HepG2 (cell line): ENCODE results near the gene PCBP1. TPM values are rescaled to one million over a fixed set of nuclear protein-coding genes. Genes with fewer than 3 reads are reported as not detected.

Source experiments
- ARNTL ChIP-seq: sonication (generic); formaldehyde crosslinking; IDR thresholded peaks from 2 replicates; pipeline ENCODE4 v1.4.0; 2020; ENCODE audit warnings: mild to moderate bottlenecking, missing genetic modification reagents
- FLYWCH1 ChIP-seq: sonication (generic); formaldehyde crosslinking; IDR thresholded peaks from 2 replicates; pipeline ENCODE4 v1.8.1; 2023; ENCODE audit warnings: mild to moderate bottlenecking, missing genetic modification reagents
- KLF11 ChIP-seq: IDR thresholded peaks from 2 replicates; pipeline ENCODE4 v1.6.1; 2016; ENCODE audit warnings: missing compliant biosample characterization
- NCOA5 ChIP-seq: sonication (generic); formaldehyde crosslinking; IDR thresholded peaks from 2 replicates; pipeline ENCODE4 v1.4.0; 2020; ENCODE audit warnings: missing genetic modification reagents
- NKX3-1 ChIP-seq: sonication (generic); formaldehyde crosslinking; IDR thresholded peaks from 2 replicates; pipeline ENCODE4 v1.5.0; 2020; ENCODE audit warnings: missing genetic modification reagents
- PHF8 ChIP-seq: sonication (generic); formaldehyde crosslinking; IDR thresholded peaks from 2 replicates; pipeline ENCODE4 v1.5.0; 2020; ENCODE audit warnings: missing genetic modification reagents
- SETDB1 ChIP-seq: sonication (generic); formaldehyde crosslinking; IDR thresholded peaks from 2 replicates; pipeline ENCODE4 v1.5.1; 2020; ENCODE audit warnings: missing genetic modification reagents, mild to moderate bottlenecking, borderline replicate concordance
- SMAD1 ChIP-seq: sonication (generic); formaldehyde crosslinking; IDR thresholded peaks from 2 replicates; pipeline ENCODE4 v1.4.0; 2020; ENCODE audit warnings: missing genetic modification reagents, low read depth, mild to moderate bottlenecking, borderline replicate concordance
- SNAPC2 ChIP-seq: sonication (generic); formaldehyde crosslinking; IDR thresholded peaks from 2 replicates; pipeline ENCODE4 v1.8.1; 2022; ENCODE audit warnings: mild to moderate bottlenecking, missing genetic modification reagents
- STAT5B ChIP-seq: sonication (generic); formaldehyde crosslinking; IDR thresholded peaks from 2 replicates; pipeline ENCODE4 v1.4.0; 2020; ENCODE audit warnings: missing genetic modification reagents
- TAF15 ChIP-seq: fragments of 200-400 bp; formaldehyde crosslinking; IDR thresholded peaks from one replicate; pipeline ENCODE4 v1.6.1; 2018; ENCODE audit warnings: mild to moderate bottlenecking, low read depth, low read length; ENCODE audit not compliant: poor library complexity, severe bottlenecking
- ZNF101 ChIP-seq: sonication (generic); formaldehyde crosslinking; IDR thresholded peaks from 2 replicates; pipeline ENCODE4 v1.4.0; 2020; ENCODE audit warnings: mild to moderate bottlenecking, low read depth, missing genetic modification reagents, borderline replicate concordance
- ZNF224 ChIP-seq: sonication (generic); formaldehyde crosslinking; IDR thresholded peaks from 2 replicates; pipeline ENCODE4 v1.5.0; 2020; ENCODE audit warnings: mild to moderate bottlenecking, missing genetic modification reagents
- ZNF329 ChIP-seq: sonication (generic); formaldehyde crosslinking; IDR thresholded peaks from 2 replicates; pipeline ENCODE4 v1.9.0; 2021; ENCODE audit warnings: low read depth, mild to moderate bottlenecking, missing genetic modification reagents
- ZNF616 ChIP-seq: sonication (generic); formaldehyde crosslinking; IDR thresholded peaks from 2 replicates; pipeline ENCODE4 v1.5.0; 2020; ENCODE audit warnings: low read depth, mild to moderate bottlenecking, missing genetic modification reagents
- polyA plus RNA-seq, 8 experiments: library from polyadenylated mRNA; depleted of rRNA in 3 of 8; stranded (reverse) in 7 of 8; unstranded in 1 of 8; fragments of >200 nt; fragmentation: Illumina TruSeq in 4 of 8; extraction: Trizol in 4 of 8; gene quantifications; 2 replicates each; pipeline versions ENCODE4 v1.2.1 to v1.2.3, GENCODE V29; 2011 to 2016; ENCODE audit warnings: low read depth in 4 of 8, missing spikeins in 1 of 8, mixed read lengths in 1 of 8; ENCODE audit not compliant: insufficient read depth in 1 of 8
- total RNA-seq, 5 experiments: library from RNA; depleted of rRNA; stranded (reverse); fragments of >200 nt; fragmentation: Illumina TruSeq; extraction: Trizol; gene quantifications; 2 replicates each; pipeline ENCODE4 v1.2.3, GENCODE V29; 2016; ENCODE audit warnings: low read depth in 1 of 5
- TF ChIP-seq, protein P1 (sequence below): sonication (generic); formaldehyde crosslinking; IDR thresholded peaks from 2 replicates; pipeline ENCODE4 v1.5.0; 2020; ENCODE audit warnings: missing genetic modification reagents
- TF ChIP-seq, protein P2 (sequence below): sonication (generic); formaldehyde crosslinking; IDR thresholded peaks from 2 replicates; pipeline ENCODE4 v1.9.0; 2022; ENCODE audit warnings: low read depth, missing genetic modification reagents
- TF ChIP-seq, protein P3 (sequence below): IDR thresholded peaks from 2 replicates; pipeline ENCODE4 v1.6.1; 2016; ENCODE audit warnings: low read depth
- TF ChIP-seq, protein P4 (sequence below): sonication (generic); formaldehyde crosslinking; IDR thresholded peaks from 2 replicates; pipeline ENCODE4 v1.8.1; 2023; ENCODE audit warnings: mild to moderate bottlenecking, missing genetic modification reagents, borderline replicate concordance
- TF ChIP-seq, protein P5 (sequence below): sonication (generic); formaldehyde crosslinking; IDR thresholded peaks from 2 replicates; pipeline ENCODE4 v1.4.0; 2020; ENCODE audit warnings: mild to moderate bottlenecking, low read depth, missing genetic modification reagents
- TF ChIP-seq, protein P6 (sequence below): sonication (generic); formaldehyde crosslinking; IDR thresholded peaks from 2 replicates; pipeline ENCODE4 v1.8.1; 2022; ENCODE audit warnings: mild to moderate bottlenecking, missing genetic modification reagents

The PCBP1 gene
- total and polyA plus RNA-seq, 2 of the 13 experiments (the other 11 are each of a cell fraction or from before 2014, with no cell fraction given), result 32.0 to 137 TPM

DNA sequence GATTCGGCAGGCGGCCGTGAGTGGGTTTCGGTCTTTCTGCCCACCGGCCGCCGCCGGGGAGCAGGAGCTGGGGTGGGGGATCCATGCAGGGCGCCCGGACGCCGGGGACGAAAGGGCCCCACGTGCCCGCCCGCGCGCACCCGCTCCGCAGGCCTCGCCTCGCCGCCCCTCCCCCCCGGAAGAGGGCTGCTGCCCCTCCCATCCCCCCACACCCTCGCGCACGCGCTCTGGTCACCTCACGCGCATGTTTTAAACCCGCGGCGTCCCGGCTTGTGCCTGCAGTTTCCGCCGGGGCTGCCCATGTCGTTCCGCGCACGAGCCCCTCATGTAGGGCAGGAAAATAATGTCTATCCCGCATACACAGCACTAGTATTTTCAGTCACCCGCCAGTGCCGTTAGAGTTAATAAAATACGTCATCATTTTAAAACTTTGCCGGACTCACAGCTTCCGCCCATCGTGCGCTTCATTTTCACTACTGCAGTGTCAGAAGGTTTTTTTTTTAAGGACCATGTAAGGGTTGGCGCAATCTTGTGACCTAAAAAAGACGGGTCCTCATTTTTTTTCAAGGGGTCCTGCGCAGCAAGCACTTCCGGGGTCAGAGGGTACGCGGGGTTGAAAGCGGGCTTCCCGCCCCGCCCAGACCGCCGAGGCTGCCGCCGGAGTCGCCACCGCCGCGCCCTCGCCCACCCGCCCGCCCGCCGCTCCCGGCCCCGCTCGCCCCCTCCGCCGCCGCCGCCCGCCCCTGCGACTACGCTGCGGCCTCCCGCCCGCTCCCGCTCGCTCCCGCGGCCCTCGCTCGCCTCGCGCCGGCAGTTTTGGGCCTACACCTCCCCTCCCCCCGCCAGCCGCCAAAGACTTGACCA lies at the start of gene PCBP1 (continued):
- TF ChIP-seq, protein P1, sequence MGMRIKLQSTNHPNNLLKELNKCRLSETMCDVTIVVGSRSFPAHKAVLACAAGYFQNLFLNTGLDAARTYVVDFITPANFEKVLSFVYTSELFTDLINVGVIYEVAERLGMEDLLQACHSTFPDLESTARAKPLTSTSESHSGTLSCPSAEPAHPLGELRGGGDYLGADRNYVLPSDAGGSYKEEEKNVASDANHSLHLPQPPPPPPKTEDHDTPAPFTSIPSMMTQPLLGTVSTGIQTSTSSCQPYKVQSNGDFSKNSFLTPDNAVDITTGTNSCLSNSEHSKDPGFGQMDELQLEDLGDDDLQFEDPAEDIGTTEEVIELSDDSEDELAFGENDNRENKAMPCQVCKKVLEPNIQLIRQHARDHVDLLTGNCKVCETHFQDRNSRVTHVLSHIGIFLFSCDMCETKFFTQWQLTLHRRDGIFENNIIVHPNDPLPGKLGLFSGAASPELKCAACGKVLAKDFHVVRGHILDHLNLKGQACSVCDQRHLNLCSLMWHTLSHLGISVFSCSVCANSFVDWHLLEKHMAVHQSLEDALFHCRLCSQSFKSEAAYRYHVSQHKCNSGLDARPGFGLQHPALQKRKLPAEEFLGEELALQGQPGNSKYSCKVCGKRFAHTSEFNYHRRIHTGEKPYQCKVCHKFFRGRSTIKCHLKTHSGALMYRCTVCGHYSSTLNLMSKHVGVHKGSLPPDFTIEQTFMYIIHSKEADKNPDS (CRISPR knock-in tag), result no peak
- peak; percentile 15; the same call in 1 of the 2 replicates for TF ChIP-seq ARNTL
- no peak for TF ChIP-seq NKX3-1 (CRISPR knock-in tag)
- TF ChIP-seq, protein P2, sequence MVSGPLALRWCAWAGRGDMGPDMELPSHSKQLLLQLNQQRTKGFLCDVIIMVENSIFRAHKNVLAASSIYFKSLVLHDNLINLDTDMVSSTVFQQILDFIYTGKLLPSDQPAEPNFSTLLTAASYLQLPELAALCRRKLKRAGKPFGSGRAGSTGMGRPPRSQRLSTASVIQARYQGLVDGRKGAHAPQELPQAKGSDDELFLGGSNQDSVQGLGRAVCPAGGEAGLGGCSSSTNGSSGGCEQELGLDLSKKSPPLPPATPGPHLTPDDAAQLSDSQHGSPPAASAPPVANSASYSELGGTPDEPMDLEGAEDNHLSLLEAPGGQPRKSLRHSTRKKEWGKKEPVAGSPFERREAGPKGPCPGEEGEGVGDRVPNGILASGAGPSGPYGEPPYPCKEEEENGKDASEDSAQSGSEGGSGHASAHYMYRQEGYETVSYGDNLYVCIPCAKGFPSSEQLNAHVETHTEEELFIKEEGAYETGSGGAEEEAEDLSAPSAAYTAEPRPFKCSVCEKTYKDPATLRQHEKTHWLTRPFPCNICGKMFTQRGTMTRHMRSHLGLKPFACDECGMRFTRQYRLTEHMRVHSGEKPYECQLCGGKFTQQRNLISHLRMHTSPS (CRISPR knock-in tag), result no peak
- no peak for TF ChIP-seq SNAPC2 (CRISPR knock-in tag)
- TF ChIP-seq, protein P3, sequence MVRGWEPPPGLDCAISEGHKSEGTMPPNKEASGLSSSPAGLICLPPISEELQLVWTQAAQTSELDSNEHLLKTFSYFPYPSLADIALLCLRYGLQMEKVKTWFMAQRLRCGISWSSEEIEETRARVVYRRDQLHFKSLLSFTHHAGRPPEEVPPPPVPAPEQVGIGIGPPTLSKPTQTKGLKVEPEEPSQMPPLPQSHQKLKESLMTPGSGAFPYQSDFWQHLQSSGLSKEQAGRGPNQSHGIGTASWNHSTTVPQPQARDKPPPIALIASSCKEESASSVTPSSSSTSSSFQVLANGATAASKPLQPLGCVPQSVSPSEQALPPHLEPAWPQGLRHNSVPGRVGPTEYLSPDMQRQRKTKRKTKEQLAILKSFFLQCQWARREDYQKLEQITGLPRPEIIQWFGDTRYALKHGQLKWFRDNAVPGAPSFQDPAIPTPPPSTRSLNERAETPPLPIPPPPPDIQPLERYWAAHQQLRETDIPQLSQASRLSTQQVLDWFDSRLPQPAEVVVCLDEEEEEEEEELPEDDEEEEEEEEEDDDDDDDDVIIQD (CRISPR knock-in tag), result peak; percentile 56; the same call in 1 of the 2 replicates
- no peak for TF ChIP-seq NCOA5 (CRISPR knock-in tag)
- TF ChIP-seq TAF15, result no peak
- no peak for TF ChIP-seq STAT5B (CRISPR knock-in tag)
- TF ChIP-seq FLYWCH1 (CRISPR knock-in tag), result peak; percentile 6; the same call in 1 of the 2 replicates
- TF ChIP-seq, protein P4, sequence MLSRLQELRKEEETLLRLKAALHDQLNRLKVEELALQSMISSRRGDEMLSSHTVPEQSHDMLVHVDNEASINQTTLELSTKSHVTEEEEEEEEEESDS (CRISPR knock-in tag), result no peak
- no peak for TF ChIP-seq ZNF101 (CRISPR knock-in tag)
- TF ChIP-seq SETDB1, result no peak
- no peak for TF ChIP-seq ZNF224 (CRISPR knock-in tag)
- TF ChIP-seq ZNF329 (CRISPR knock-in tag), result no peak
- TF ChIP-seq SMAD1, result no peak
- no peak for TF ChIP-seq KLF11 (CRISPR knock-in tag)
- TF ChIP-seq PHF8 (CRISPR knock-in tag), result peak; percentile 83
- TF ChIP-seq, protein P5, sequence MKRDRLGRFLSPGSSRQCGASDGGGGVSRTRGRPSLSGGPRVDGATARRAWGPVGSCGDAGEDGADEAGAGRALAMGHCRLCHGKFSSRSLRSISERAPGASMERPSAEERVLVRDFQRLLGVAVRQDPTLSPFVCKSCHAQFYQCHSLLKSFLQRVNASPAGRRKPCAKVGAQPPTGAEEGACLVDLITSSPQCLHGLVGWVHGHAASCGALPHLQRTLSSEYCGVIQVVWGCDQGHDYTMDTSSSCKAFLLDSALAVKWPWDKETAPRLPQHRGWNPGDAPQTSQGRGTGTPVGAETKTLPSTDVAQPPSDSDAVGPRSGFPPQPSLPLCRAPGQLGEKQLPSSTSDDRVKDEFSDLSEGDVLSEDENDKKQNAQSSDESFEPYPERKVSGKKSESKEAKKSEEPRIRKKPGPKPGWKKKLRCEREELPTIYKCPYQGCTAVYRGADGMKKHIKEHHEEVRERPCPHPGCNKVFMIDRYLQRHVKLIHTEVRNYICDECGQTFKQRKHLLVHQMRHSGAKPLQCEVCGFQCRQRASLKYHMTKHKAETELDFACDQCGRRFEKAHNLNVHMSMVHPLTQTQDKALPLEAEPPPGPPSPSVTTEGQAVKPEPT (CRISPR knock-in tag), result no peak
- TF ChIP-seq ZNF616 (CRISPR knock-in tag), result no peak
- TF ChIP-seq, protein P6, sequence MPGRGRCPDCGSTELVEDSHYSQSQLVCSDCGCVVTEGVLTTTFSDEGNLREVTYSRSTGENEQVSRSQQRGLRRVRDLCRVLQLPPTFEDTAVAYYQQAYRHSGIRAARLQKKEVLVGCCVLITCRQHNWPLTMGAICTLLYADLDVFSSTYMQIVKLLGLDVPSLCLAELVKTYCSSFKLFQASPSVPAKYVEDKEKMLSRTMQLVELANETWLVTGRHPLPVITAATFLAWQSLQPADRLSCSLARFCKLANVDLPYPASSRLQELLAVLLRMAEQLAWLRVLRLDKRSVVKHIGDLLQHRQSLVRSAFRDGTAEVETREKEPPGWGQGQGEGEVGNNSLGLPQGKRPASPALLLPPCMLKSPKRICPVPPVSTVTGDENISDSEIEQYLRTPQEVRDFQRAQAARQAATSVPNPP (CRISPR knock-in tag), result no peak
